Retinal pigment epithelial cell (primary cell): ENCODE data around the gene MGMT.

ENCODE experiments used
- DNase-seq: peaks from one replicate; pipeline ENCODE4 v3.0.0-alpha.2; 2010; ENCODE audit warnings: low read depth
- H3K4me3 ChIP-seq: 2 replicates; pipeline ENCODE4 v1.5.1; 2011; ENCODE audit warnings: mild to moderate bottlenecking, low read length, control low read depth, moderate library complexity
- TF ChIP-seq, protein P1 (sequence below): conservative IDR thresholded peaks from 2 replicates; pipeline ENCODE4 v1.5.1; 2011; ENCODE audit warnings: low read depth, low read length, control low read depth, inconsistent platforms

Gene MGMT

DNA sequence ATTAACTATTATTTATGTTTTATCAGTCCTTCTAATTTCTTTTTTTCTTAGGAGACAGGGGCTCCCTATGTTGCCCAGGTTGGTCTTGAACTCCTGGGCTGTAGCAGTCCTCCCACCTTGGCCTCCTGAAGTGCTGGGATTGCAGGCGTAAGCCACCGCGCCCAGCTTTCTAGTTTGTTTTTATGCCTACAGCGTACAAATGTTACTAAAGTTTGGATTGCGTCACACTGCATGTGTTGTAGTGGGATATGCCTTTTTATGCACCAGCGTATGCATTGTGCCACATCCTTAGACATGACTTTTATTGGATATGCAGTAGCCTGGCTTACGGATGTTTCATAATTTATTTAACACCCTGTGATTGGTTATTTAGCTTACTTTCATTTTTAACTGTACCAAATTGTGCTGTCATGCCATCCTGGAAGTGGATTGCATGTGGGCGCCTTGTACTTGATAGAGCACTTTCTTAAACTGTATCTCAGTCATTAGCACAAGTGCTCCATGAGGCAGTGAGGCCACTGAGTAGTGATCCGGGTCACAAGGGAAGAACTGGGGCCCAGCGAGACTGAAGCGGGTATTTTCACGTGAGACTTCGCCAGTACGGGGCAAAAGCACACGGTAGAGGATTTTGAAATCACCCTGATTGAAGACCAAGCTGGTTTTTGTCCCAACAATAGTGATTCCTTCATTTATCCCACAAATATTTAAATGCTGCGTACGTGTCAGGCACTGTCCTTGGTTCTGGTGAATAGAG lies 165.0 kb downstream of the MGMT start:
- H3K4me3 ChIP-seq: no peak overlapping the region
- TF ChIP-seq, protein P1, sequence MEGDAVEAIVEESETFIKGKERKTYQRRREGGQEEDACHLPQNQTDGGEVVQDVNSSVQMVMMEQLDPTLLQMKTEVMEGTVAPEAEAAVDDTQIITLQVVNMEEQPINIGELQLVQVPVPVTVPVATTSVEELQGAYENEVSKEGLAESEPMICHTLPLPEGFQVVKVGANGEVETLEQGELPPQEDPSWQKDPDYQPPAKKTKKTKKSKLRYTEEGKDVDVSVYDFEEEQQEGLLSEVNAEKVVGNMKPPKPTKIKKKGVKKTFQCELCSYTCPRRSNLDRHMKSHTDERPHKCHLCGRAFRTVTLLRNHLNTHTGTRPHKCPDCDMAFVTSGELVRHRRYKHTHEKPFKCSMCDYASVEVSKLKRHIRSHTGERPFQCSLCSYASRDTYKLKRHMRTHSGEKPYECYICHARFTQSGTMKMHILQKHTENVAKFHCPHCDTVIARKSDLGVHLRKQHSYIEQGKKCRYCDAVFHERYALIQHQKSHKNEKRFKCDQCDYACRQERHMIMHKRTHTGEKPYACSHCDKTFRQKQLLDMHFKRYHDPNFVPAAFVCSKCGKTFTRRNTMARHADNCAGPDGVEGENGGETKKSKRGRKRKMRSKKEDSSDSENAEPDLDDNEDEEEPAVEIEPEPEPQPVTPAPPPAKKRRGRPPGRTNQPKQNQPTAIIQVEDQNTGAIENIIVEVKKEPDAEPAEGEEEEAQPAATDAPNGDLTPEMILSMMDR: no peak
- DNase-seq: no peak

DNA sequence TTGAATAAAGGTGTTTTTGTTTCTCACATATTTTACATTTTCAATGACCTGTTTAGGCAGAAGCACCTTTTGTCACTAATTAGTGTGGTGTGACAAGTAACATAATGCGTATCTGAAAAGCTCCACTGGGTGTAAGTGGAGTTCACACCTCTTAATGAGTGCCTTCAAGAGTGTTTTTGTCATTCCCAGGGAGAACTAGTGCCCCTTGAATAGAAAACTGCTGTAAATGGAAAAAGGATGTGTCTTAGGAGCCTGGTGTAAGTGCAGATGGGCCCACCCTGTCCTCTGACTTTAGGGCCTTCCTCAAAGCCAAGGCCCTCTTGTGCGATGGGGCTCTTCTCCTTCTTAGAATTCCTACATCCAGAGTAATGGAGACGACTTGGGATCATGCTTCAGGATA lies 170.0 kb downstream of the MGMT start:
- TF ChIP-seq, protein P1: no peak
- no peak for DNase-seq
- H3K4me3 ChIP-seq: no peak overlapping the region

DNA sequence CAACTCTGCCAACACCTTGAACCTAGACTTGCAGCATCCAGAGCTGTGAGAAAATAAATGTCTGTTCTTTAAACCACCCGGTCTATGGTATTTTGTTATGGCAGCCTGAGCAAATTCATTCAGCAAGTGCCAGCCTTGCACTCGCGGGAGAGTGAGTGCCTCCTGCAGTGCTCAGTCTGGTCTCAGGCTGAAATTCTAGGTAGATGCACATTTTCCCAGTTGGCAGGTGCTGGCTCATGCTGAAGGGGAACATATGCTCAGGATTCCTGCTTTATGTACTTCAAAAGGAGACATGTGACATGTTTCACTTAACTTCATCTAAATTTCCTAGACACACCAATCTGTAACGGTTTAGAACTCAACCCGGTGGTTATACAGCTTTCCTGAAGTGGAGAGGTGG lies 170.8 kb downstream of the MGMT start:
- no peak overlapping the region for H3K4me3 ChIP-seq
- TF ChIP-seq, protein P1: no peak
- no peak for DNase-seq

DNA sequence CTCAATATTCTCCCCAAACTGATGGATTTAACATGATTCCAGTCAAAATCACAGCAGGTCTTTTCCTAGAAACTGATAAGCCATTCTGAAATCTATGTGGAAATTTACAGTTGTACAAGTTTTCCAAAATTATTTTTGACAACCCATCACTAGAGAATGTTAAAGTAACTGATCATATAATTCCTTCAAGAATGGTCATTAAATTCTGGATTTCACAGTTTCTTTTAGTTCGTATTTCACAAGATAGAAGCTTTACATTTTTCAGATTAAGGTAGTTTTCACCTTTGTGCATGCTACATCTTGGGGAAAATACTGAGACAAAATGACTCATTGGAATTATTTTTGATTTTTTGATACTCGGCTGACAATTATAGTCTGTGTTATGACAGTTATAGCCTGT lies 174.3 kb downstream of the MGMT start:
- TF ChIP-seq, protein P1: no peak
- DNase-seq: no peak
- no peak overlapping the region for H3K4me3 ChIP-seq

DNA sequence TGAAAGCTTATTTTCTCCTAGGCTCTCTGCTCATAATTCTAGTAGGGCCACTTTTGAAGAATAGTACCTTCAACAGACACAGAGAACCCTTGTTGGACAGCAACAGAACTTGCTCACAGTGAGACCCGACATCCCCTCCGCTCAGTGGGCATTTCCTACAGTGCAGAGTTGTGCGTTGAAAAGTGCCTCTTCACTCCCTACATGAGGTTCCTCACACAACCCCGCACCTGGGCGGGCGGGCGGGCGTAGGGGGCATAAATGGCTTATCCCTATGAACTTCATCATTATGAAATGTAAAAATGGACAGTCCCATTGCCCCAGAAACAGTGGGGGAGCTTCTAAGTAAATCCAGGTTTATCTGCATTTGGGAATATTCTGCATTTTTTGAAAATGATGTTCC lies 174.9 kb downstream of the MGMT start:
- DNase-seq: no peak
- H3K4me3 ChIP-seq: no peak overlapping the region
- TF ChIP-seq, protein P1: no peak

DNA sequence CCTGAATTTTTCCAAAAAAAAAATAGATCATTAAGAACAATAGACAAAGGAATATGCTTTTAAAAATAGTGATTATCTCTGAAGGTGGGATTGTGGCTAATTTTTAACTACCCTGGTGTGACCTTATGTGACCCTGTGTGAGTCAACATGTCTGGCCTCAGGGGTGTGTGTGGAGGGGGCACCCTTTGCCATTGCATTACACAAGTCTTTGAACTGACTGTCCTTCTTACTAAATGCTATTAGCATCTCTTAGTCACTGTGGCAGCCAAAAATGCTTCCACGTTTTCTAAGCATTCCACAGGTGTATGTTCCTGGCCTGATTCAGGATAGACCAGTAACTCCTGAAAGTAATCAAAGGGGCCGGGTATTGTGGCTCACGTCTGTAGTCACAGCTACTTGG lies 175.4 kb downstream of the MGMT start:
- no peak for DNase-seq
- TF ChIP-seq, protein P1: no peak
- H3K4me3 ChIP-seq: no peak overlapping the region

DNA sequence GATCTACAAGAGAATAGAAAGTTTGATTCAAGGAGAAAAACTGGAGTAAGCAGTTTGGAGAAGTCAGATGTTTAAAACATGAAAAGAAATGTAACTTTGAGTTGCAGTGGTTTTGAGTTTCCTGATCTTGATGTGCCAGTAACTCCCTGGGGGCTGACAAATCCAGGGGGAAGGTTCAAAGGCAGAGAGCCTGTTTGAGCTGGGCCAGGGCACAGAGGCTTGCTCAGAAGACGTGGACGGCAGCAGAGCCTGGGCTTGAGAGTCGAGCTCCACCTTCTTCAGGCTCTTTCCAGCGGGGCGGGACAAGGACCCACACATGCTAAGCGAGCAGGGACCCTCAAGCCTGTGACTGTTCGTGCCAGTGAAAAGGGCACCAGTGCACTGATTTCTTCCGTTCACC lies 176.2 kb downstream of the MGMT start:
- DNase-seq: no peak
- TF ChIP-seq, protein P1: no peak
- H3K4me3 ChIP-seq: no peak overlapping the region
